ENCODE measurements around the gene TRIO. TPM values are rescaled to one million over a fixed set of nuclear protein-coding genes. Genes with fewer than 3 reads are reported as not detected.

The TRIO gene
- total RNA-seq, 1 experiment from 2014 or later = 99.8 TPM

GRCh38 chr5:14509556-14509955, 366.4 kb downstream of the TRIO start:
- Histone ChIP-seq H3K36me3 (ENCODE audit: insufficient read depth, low read length, poor library complexity, severe bottlenecking) (peaks cover 7% of the 10 kb centered on the region), H3K27me3 (replicated peaks; ENCODE audit: insufficient read depth, low read depth, low read length, poor library complexity) (no peaks in the 10 kb centered on the region), H3K27ac (ENCODE audit: low read depth, low read length, poor library complexity, severe bottlenecking) (no peak overlapping the region), H3K4me3 (ENCODE audit: low read depth, low read length, poor library complexity, severe bottlenecking) (no peak overlapping the region), H3K4me1 (ENCODE audit: insufficient read depth, low read length, poor library complexity, severe bottlenecking) (no peaks in the 10 kb centered on the region), H3K9me3 (ENCODE audit: low read depth, low read length, poor library complexity, severe bottlenecking) (no peaks in the 10 kb centered on the region)
- intact Hi-C loops (cut with micrococcal nuclease; ENCODE audit: unreplicated experiment) = no loop called here
- no peak for DNase-seq (ENCODE audit: low spot score)
- POLR2A ChIA-PET (ENCODE audit: low non-redundant PET) = no interaction called here
- BruUV-seq (replicated peaks) = no TSS peak
- TF ChIP-seq EZH2 (IDR thresholded peaks at IDR 0.05; ENCODE audit: borderline replicate concordance, low read depth, low read length, poor library complexity, severe bottlenecking) = no peak
- no peak for TF ChIP-seq CTCF (conservative IDR thresholded peaks at IDR 0.05; ENCODE audit: low read depth, low read length)
- CTCF ChIA-PET = no interaction called here

GRCh38 chr5:14510156-14510734, 367.1 kb downstream of the TRIO start:
- no peak for DNase-seq (ENCODE audit: low spot score)
- ChIA-PET CTCF (no interaction called here), POLR2A (ENCODE audit: low non-redundant PET) (no interaction called here)
- Histone ChIP-seq H3K36me3 (ENCODE audit: insufficient read depth, low read length, poor library complexity, severe bottlenecking) (peaks cover 7% of the 10 kb centered on the region), H3K27ac (ENCODE audit: low read depth, low read length, poor library complexity, severe bottlenecking) (no peak overlapping the region), H3K4me3 (ENCODE audit: low read depth, low read length, poor library complexity, severe bottlenecking) (no peak overlapping the region), H3K4me1 (ENCODE audit: insufficient read depth, low read length, poor library complexity, severe bottlenecking) (no peaks in the 10 kb centered on the region), H3K27me3 (replicated peaks; ENCODE audit: insufficient read depth, low read depth, low read length, poor library complexity) (no peaks in the 10 kb centered on the region), H3K9me3 (ENCODE audit: low read depth, low read length, poor library complexity, severe bottlenecking) (no peaks in the 10 kb centered on the region)
- no peak for TF ChIP-seq CTCF (conservative IDR thresholded peaks at IDR 0.05; ENCODE audit: low read depth, low read length)
- no peak for TF ChIP-seq EZH2 (IDR thresholded peaks at IDR 0.05; ENCODE audit: borderline replicate concordance, low read depth, low read length, poor library complexity, severe bottlenecking)
- no TSS peak for BruUV-seq (replicated peaks)
- intact Hi-C loops (cut with micrococcal nuclease; ENCODE audit: unreplicated experiment) = no loop called here

- no TSS peak for BruUV-seq (replicated peaks)
- Histone ChIP-seq H3K27ac (ENCODE audit: low read depth, low read length, poor library complexity, severe bottlenecking) (no peak overlapping the region), H3K9me3 (ENCODE audit: low read depth, low read length, poor library complexity, severe bottlenecking) (no peaks in the 10 kb centered on the region), H3K36me3 (ENCODE audit: insufficient read depth, low read length, poor library complexity, severe bottlenecking) (peaks cover 7% of the 10 kb centered on the region), H3K4me3 (ENCODE audit: low read depth, low read length, poor library complexity, severe bottlenecking) (no peak overlapping the region), H3K4me1 (ENCODE audit: insufficient read depth, low read length, poor library complexity, severe bottlenecking) (no peaks in the 10 kb centered on the region), H3K27me3 (replicated peaks; ENCODE audit: insufficient read depth, low read depth, low read length, poor library complexity) (no peaks in the 10 kb centered on the region)
- POLR2A ChIA-PET (ENCODE audit: low non-redundant PET) = no interaction called here
- intact Hi-C loops (cut with micrococcal nuclease; ENCODE audit: unreplicated experiment) = no loop called here
- DNase-seq (ENCODE audit: low spot score) = no peak
- CTCF ChIA-PET = no interaction called here
- no peak for TF ChIP-seq EZH2 (IDR thresholded peaks at IDR 0.05; ENCODE audit: borderline replicate concordance, low read depth, low read length, poor library complexity, severe bottlenecking)
- no peak for TF ChIP-seq CTCF (conservative IDR thresholded peaks at IDR 0.05; ENCODE audit: low read depth, low read length)
These were observed 367.7 kb downstream of the TRIO start for GRCh38 chr5:14510880-14511279.

All from A673 (cell line).